NB4 (cell line): Measurements from ENCODE around the gene THRAP3.

Experiments
- CTCF ChIP-seq: IDR thresholded peaks from one replicate; pipeline ENCODE4 v1.5.1; 2012; ENCODE audit warnings: low read depth, low read length
- POLR2A ChIP-seq: IDR thresholded peaks from 2 replicates; pipeline ENCODE4 v1.6.1; 2011; ENCODE audit warnings: mild to moderate bottlenecking; ENCODE audit not compliant: insufficient read length; ENCODE audit errors: extremely low read depth

GRCh38 chr1:36349839-36350238, 125.6 kb downstream of the THRAP3 start:
- no peak for TF ChIP-seq POLR2A
- no peak for TF ChIP-seq CTCF
